CD4-positive, CD25-positive, alpha-beta regulatory T cell (primary cell): ENCODE results near the gene BARD1. TPM values are rescaled to one million over a fixed set of nuclear protein-coding genes. Genes with fewer than 3 reads are reported as not detected.
A peak's percentile ranks its signal among the peaks of the same experiment; 100 is the strongest.

Experiments used
- ATAC-seq, 2 donors: fragments of 150-1000 bp; cut with Tn5 transposase; one replicate each; pipeline ENCODE4 v1.10.0; 2021; ENCODE audit warnings: low read depth in 2 of 2, moderate number of reproducible peaks in 2 of 2, moderate library complexity in 1 of 2
- DNase-seq, 3 donors: peaks; one replicate each; pipeline versions ENCODE4 v3.0.0 to v3.0.0-alpha.2; 2012 to 2022; ENCODE audit warnings: mixed read lengths in 1 of 3
- H3K27ac ChIP-seq: one replicate; pipeline ENCODE4 v1.7.0; 2013; ENCODE audit warnings: mild to moderate bottlenecking, low read length; ENCODE audit not compliant: insufficient read depth, poor library complexity, severe bottlenecking
- H3K27me3 ChIP-seq: one replicate; pipeline ENCODE4 v1.7.0; 2013; ENCODE audit warnings: low read length; ENCODE audit not compliant: control insufficient read depth, insufficient read depth
- H3K36me3 ChIP-seq: one replicate; pipeline ENCODE4 v1.7.0; 2013; ENCODE audit warnings: mild to moderate bottlenecking, low read length, moderate library complexity; ENCODE audit not compliant: control insufficient read depth, insufficient read depth
- H3K4me1 ChIP-seq: 2 replicates; pipeline ENCODE4 v1.7.0; 2013; ENCODE audit warnings: mild to moderate bottlenecking, low read length; ENCODE audit not compliant: insufficient read depth, control insufficient read depth, poor library complexity, severe bottlenecking
- H3K4me3 ChIP-seq: one replicate; pipeline ENCODE4 v1.7.0; 2013; ENCODE audit warnings: low read depth, mild to moderate bottlenecking, low read length, moderate library complexity
- H3K9me3 ChIP-seq, 2 experiments: 1 replicate in 1 of 2; 2 replicates in 1 of 2; pipeline ENCODE4 v1.7.0; 2013; ENCODE audit warnings: low read length in 2 of 2, mild to moderate bottlenecking in 1 of 2, moderate library complexity in 1 of 2; ENCODE audit not compliant: control insufficient read depth in 2 of 2
- H3K27ac Mint-ChIP-seq, 3 donors: one replicate each; pipeline ENCODE4 v1.8.0; 2020 to 2022; ENCODE audit warnings: mild to moderate bottlenecking in 3 of 3, mixed read lengths in 3 of 3, moderate library complexity in 2 of 3
- H3K27me3 Mint-ChIP-seq: one replicate; pipeline ENCODE4 v1.8.0; 2022; ENCODE audit warnings: mild to moderate bottlenecking, mixed read lengths
- H3K36me3 Mint-ChIP-seq: one replicate; pipeline ENCODE4 v1.8.0; 2020; ENCODE audit warnings: mixed read lengths
- H3K4me1 Mint-ChIP-seq, 4 donors: one replicate each; pipeline ENCODE4 v1.8.0; 2020 to 2022; ENCODE audit warnings: mixed read lengths in 4 of 4, mild to moderate bottlenecking in 1 of 4
- H3K4me3 Mint-ChIP-seq, 4 donors: one replicate each; pipeline ENCODE4 v1.8.0; 2020 to 2022; ENCODE audit warnings: mild to moderate bottlenecking in 4 of 4, mixed read lengths in 4 of 4, moderate library complexity in 3 of 4
- H3K9me3 Mint-ChIP-seq, 7 donors: one replicate each; pipeline ENCODE4 v1.8.0; 2020 to 2022; ENCODE audit warnings: mixed read lengths in 7 of 7, mild to moderate bottlenecking in 3 of 7, moderate library complexity in 2 of 7
- polyA plus RNA-seq, 4 donors: library from polyadenylated mRNA; unstranded; fragments of 300-500 nt; fragmentation: Illumina TruSeq; gene quantifications; one replicate each; pipeline ENCODE4 v1.2.3, GENCODE V29; 2021
- total RNA-seq: library from RNA; stranded (reverse); gene quantifications from one replicate; pipeline ENCODE4 v1.2.3, GENCODE V29; 2022

Gene BARD1
- total and polyA plus RNA-seq, 5 donors from 2014 or later: 12.1 to 37.3 (median 20.6) TPM

GRCh38 chr2:214830794-214831346, 21.4 kb upstream of the BARD1 start:
- Mint-ChIP-seq H3K27me3 (no peaks in the 10 kb centered on the region), H3K4me3 (no peak overlapping the region), H3K36me3 (no peaks in the 10 kb centered on the region), H3K27ac (no peak overlapping the region), H3K4me1 (peaks cover 0 to 4% (median 1%) of the 10 kb centered on the region in 4 donors), H3K9me3 (no peaks in the 10 kb centered on the region)
- Histone ChIP-seq H3K27me3 (no peaks in the 10 kb centered on the region), H3K9me3 (no peaks in the 10 kb centered on the region), H3K27ac (no peak overlapping the region), H3K4me3 (no peak overlapping the region), H3K4me1 (no peaks in the 10 kb centered on the region), H3K36me3 (no peaks in the 10 kb centered on the region)
- peak in 1 of 2 donors; percentile 40 for ATAC-seq
- DNase-seq: peak in 2 of 3 donors; percentile 22 to 45

- Mint-ChIP-seq H3K36me3 (no peaks in the 10 kb centered on the region), H3K4me3 (no peak overlapping the region), H3K4me1 (peaks cover 0 to under 1% (median under 1%) of the 10 kb centered on the region in 4 donors), H3K27ac (no peak overlapping the region), H3K27me3 (no peaks in the 10 kb centered on the region), H3K9me3 (no peaks in the 10 kb centered on the region)
- H3K4me3 ChIP-seq: no peak overlapping the region
- H3K36me3 ChIP-seq: no peaks in the 10 kb centered on the region
- no peaks in the 10 kb centered on the region for H3K4me1 ChIP-seq
- no peak overlapping the region for H3K27ac ChIP-seq
- DNase-seq (no peak), ATAC-seq (no peak)
- H3K9me3 ChIP-seq: no peaks in the 10 kb centered on the region
- H3K27me3 ChIP-seq: peaks cover 6% of the 10 kb centered on the region
These were observed 6.6 kb upstream of the BARD1 start for GRCh38 chr2:214816008-214816533.

- H3K4me1 ChIP-seq: peaks cover 26% of the 10 kb centered on the region
- no peaks in the 10 kb centered on the region for H3K36me3 Mint-ChIP-seq
- H3K36me3 ChIP-seq: no peaks in the 10 kb centered on the region
- H3K9me3 ChIP-seq: no peaks in the 10 kb centered on the region
- peak overlapping the region; percentile 90 for H3K4me3 ChIP-seq
- H3K27me3 ChIP-seq: no peaks in the 10 kb centered on the region
- DNase-seq (no peak), ATAC-seq (no peak)
- peaks cover 5% of the 10 kb centered on the region for H3K27me3 Mint-ChIP-seq
- peak overlapping the region in 2 of 3 donors; percentile 73 to 76 for H3K27ac Mint-ChIP-seq
- H3K9me3 Mint-ChIP-seq: no peaks in the 10 kb centered on the region
- peaks cover 11 to 45% (median 32%) of the 10 kb centered on the region in 4 donors for H3K4me1 Mint-ChIP-seq
- H3K27ac ChIP-seq: no peak overlapping the region
- H3K4me3 Mint-ChIP-seq: peak overlapping the region; percentile 96 to 99 (median 98)
These were observed 1.2 kb upstream of the BARD1 start for GRCh38 chr2:214810671-214811070.

- ATAC-seq: peak; percentile 82 to 85
These were observed 475 bp upstream of the BARD1 start for GRCh38 chr2:214809751-214810564.

GRCh38 chr2:214807653-214808052, 1.8 kb downstream of the BARD1 start:
- Mint-ChIP-seq H3K36me3 (no peaks in the 10 kb centered on the region), H3K27ac (peak overlapping the region; percentile 48 to 95 (median 73)), H3K4me1 (peaks cover 14 to 71% (median 46%) of the 10 kb centered on the region in 4 donors), H3K27me3 (peaks cover 5% of the 10 kb centered on the region), H3K9me3 (no peaks in the 10 kb centered on the region), H3K4me3 (peak overlapping the region; percentile 96 to 99 (median 98))
- H3K4me1 ChIP-seq: peaks cover 32% of the 10 kb centered on the region
- peak overlapping the region; percentile 86 for H3K27ac ChIP-seq
- ATAC-seq: no peak
- peak in 1 of 3 donors; percentile 19 for DNase-seq
- H3K4me3 ChIP-seq: peak overlapping the region; percentile 94
- no peaks in the 10 kb centered on the region for H3K9me3 ChIP-seq
- no peaks in the 10 kb centered on the region for H3K27me3 ChIP-seq
- no peaks in the 10 kb centered on the region for H3K36me3 ChIP-seq

More at GRCh38 chr2:214809751-214810564, 475 bp upstream of the BARD1 start:
- Mint-ChIP-seq H3K27ac (peak overlapping the region in 1 of 3 donors; percentile 73), H3K27me3 (peaks cover 5% of the 10 kb centered on the region), H3K4me1 (peaks cover 14 to 52% (median 36%) of the 10 kb centered on the region in 4 donors), H3K4me3 (peak overlapping the region; percentile 96 to 99 (median 98)), H3K36me3 (no peaks in the 10 kb centered on the region), H3K9me3 (no peaks in the 10 kb centered on the region)
- Histone ChIP-seq H3K27me3 (no peaks in the 10 kb centered on the region), H3K27ac (peak overlapping the region; percentile 86), H3K36me3 (no peaks in the 10 kb centered on the region), H3K9me3 (no peaks in the 10 kb centered on the region), H3K4me3 (peak overlapping the region; percentile 90), H3K4me1 (peaks cover 32% of the 10 kb centered on the region)
- peak; percentile 88 to 99 (median 97) for DNase-seq

GRCh38 chr2:214801768-214802397, 7.6 kb downstream of the BARD1 start:
- H3K9me3 ChIP-seq: no peaks in the 10 kb centered on the region
- H3K4me3 ChIP-seq: no peak overlapping the region
- H3K4me1 Mint-ChIP-seq: peaks cover 44 to 82% (median 60%) of the 10 kb centered on the region in 4 donors
- no peaks in the 10 kb centered on the region for H3K27me3 Mint-ChIP-seq
- H3K36me3 ChIP-seq: no peaks in the 10 kb centered on the region
- H3K27ac ChIP-seq: no peak overlapping the region
- peak overlapping the region in 1 of 4 donors; percentile 36 for H3K4me3 Mint-ChIP-seq
- no peaks in the 10 kb centered on the region for H3K9me3 Mint-ChIP-seq
- no peaks in the 10 kb centered on the region for H3K36me3 Mint-ChIP-seq
- no peak for ATAC-seq
- H3K27me3 ChIP-seq: no peaks in the 10 kb centered on the region
- no peak for DNase-seq
- H3K27ac Mint-ChIP-seq: no peak overlapping the region
- peaks cover 43% of the 10 kb centered on the region for H3K4me1 ChIP-seq

- DNase-seq (peak in 1 of 3 donors; percentile 26), ATAC-seq (no peak)
- peaks cover 45 to 81% (median 60%) of the 10 kb centered on the region in 4 donors for H3K4me1 Mint-ChIP-seq
- Histone ChIP-seq H3K9me3 (no peaks in the 10 kb centered on the region), H3K36me3 (no peaks in the 10 kb centered on the region), H3K27me3 (no peaks in the 10 kb centered on the region), H3K4me1 (peaks cover 46% of the 10 kb centered on the region), H3K4me3 (no peak overlapping the region), H3K27ac (no peak overlapping the region)
- no peaks in the 10 kb centered on the region for H3K27me3 Mint-ChIP-seq
- no peaks in the 10 kb centered on the region for H3K36me3 Mint-ChIP-seq
- H3K4me3 Mint-ChIP-seq: peak overlapping the region in 1 of 4 donors; percentile 22
- H3K9me3 Mint-ChIP-seq: no peaks in the 10 kb centered on the region
- H3K27ac Mint-ChIP-seq: no peak overlapping the region
These were observed 8.4 kb downstream of the BARD1 start for GRCh38 chr2:214801068-214801467.
